ENCODE results near the gene CIZ1. TPM values are rescaled to one million over a fixed set of nuclear protein-coding genes. Genes with fewer than 3 reads are reported as not detected.

The CIZ1 gene
- total and polyA plus RNA-seq, 2 of the 13 experiments (the other 11 are each of a cell fraction or from before 2014, with no cell fraction given): 30.6 to 50.3 TPM

DNA sequence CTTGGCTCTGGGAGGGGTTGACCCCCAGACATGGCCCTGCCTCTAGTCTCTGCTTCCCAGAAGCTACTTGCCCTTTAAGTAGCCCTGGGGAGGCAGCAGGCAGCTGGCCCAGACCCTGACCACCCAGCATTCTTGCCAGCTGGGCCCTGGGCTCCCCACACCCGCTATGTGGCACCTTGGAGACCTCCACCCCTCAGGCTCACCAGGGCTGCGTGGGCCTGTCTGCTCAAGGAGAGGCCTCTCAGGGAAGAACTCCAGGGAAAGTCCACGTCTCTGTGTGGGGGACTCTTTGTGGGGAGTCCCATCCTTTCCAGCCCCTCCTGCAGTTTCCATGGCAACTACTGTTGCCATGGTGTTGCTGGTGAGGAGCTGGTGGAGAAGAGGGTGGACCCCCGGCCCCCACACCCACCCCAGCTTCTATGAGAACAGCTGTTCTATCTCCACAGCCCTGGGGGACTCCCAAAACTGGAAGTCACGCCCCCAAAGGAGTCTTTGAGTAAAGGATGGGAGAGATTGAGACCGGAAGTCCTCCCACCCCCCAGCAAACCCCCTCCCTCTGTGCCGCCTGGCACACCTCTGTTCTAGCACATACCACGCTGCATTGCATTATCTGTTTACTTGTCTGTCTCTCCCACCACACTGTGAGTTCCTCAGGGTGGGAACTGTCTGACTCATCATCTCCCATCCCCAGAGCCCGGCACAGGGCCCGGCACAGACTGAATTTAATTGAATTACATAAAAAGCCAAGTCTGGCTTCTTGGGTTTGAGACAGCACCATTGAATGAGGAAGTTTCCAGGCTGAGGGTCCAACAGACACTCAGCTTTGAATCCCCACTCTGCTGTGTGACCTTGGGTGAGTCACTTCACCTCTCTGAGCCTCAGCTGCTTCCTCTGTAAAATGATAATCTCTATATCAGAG, 24.4 kb upstream of the CIZ1 start:
- H3K36me3 ChIP-seq (replicated peaks in 1 of 2; ENCODE audit: control insufficient read depth in 1 of 2, insufficient read depth in 2 of 2, low read length in 2 of 2): no peaks in the 10 kb centered on the region
- H3K4me1 ChIP-seq (ENCODE audit: insufficient read depth, low read length): peaks cover 55% of the 10 kb centered on the region
- no TSS peak for BruUV-seq (replicated peaks)
- H2AFZ ChIP-seq (ENCODE audit: low read length): no peak overlapping the region
- H3K27ac ChIP-seq (ENCODE audit: extremely low read length, insufficient read depth, low read length): no peak overlapping the region
- ChIA-PET CTCF (ENCODE audit: low intra/inter-chr PET ratio, low total read pairs) (no interaction called here), POLR2A (no interaction called here)
- no peak overlapping the region for H3K4me3 ChIP-seq (replicated peaks in 1 of 3; ENCODE audit: insufficient read depth in 1 of 3, low read depth in 2 of 3, low read length in 3 of 3)
- no peak for FAIRE-seq
- no peaks in the 10 kb centered on the region for H4K20me1 ChIP-seq (ENCODE audit: insufficient read depth, low read length)
- in situ Hi-C loops (cut with HindIII; ENCODE audit: extremely low pct_ligation_motif_present, low pct_unique_long_range_greater_than_20kb): no loop called here
- peak; percentile 36 for DNase-seq (ENCODE audit: low spot score)
- 3% methylated on average over 6 of the region's 10 CpGs for WGBS (ENCODE audit: low lambda C conversion rate)
- no peak overlapping the region; the same call in 1 of the 2 replicates for H3K4me2 ChIP-seq (ENCODE audit: low read depth, low read length)
- no peaks in the 10 kb centered on the region for H3K79me2 ChIP-seq (ENCODE audit: insufficient read depth, low read length)
- TF ChIP-seq ZNF768 (CRISPR knock-in tag; IDR thresholded peaks at IDR 0.05): peak; percentile 89
- TF ChIP-seq ZNF224 (CRISPR knock-in tag; IDR thresholded peaks at IDR 0.05): no peak
- no peak for TF ChIP-seq SRSF4 (IDR thresholded peaks at IDR 0.05; ENCODE audit: low read depth, low read length, poor library complexity, severe bottlenecking)
- peak; percentile 51; the same call in 1 of the 2 replicates for TF ChIP-seq FOSL2 (CRISPR knock-in tag; IDR thresholded peaks at IDR 0.05)
- TF ChIP-seq, protein P1, sequence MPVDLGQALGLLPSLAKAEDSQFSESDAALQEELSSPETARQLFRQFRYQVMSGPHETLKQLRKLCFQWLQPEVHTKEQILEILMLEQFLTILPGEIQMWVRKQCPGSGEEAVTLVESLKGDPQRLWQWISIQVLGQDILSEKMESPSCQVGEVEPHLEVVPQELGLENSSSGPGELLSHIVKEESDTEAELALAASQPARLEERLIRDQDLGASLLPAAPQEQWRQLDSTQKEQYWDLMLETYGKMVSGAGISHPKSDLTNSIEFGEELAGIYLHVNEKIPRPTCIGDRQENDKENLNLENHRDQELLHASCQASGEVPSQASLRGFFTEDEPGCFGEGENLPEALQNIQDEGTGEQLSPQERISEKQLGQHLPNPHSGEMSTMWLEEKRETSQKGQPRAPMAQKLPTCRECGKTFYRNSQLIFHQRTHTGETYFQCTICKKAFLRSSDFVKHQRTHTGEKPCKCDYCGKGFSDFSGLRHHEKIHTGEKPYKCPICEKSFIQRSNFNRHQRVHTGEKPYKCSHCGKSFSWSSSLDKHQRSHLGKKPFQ (CRISPR knock-in tag; IDR thresholded peaks at IDR 0.05; ENCODE audit: insufficient replicate concordance): no peak
- no peak for TF ChIP-seq ZBTB8A (CRISPR knock-in tag; IDR thresholded peaks at IDR 0.05; ENCODE audit: borderline replicate concordance, low read depth)
- TF ChIP-seq GABPA (IDR thresholded peaks at IDR 0.05; ENCODE audit: low read depth, low read length): no peak
- 0 out of 2 replicates have a peak, but pooled peaks have one; percentile 35 for TF ChIP-seq GABPA (CRISPR knock-in tag; IDR thresholded peaks at IDR 0.05; ENCODE audit: low read depth)
- TF ChIP-seq, protein P2, sequence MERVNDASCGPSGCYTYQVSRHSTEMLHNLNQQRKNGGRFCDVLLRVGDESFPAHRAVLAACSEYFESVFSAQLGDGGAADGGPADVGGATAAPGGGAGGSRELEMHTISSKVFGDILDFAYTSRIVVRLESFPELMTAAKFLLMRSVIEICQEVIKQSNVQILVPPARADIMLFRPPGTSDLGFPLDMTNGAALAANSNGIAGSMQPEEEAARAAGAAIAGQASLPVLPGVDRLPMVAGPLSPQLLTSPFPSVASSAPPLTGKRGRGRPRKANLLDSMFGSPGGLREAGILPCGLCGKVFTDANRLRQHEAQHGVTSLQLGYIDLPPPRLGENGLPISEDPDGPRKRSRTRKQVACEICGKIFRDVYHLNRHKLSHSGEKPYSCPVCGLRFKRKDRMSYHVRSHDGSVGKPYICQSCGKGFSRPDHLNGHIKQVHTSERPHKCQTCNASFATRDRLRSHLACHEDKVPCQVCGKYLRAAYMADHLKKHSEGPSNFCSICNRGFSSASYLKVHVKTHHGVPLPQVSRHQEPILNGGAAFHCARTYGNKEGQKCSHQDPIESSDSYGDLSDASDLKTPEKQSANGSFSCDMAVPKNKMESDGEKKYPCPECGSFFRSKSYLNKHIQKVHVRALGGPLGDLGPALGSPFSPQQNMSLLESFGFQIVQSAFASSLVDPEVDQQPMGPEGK (CRISPR knock-in tag; IDR thresholded peaks at IDR 0.05): no peak
- no peak for TF ChIP-seq ZNF709 (CRISPR knock-in tag; IDR thresholded peaks at IDR 0.05)
- TF ChIP-seq ZFP36 (IDR thresholded peaks at IDR 0.05; ENCODE audit: borderline replicate concordance, low read depth, low read length, partially characterized antibody): peak; percentile 19
- no peak for TF ChIP-seq PHF5A (CRISPR knock-in tag; IDR thresholded peaks at IDR 0.05; ENCODE audit: low read depth, unreplicated experiment)
- TF ChIP-seq ZMYM3 (CRISPR knock-in tag; IDR thresholded peaks at IDR 0.05): peak; percentile 49; the same call in 1 of the 2 replicates
- intact Hi-C loops (cut with micrococcal nuclease; ENCODE audit: unreplicated experiment): no loop called here
- H3K9me3 ChIP-seq (ENCODE audit: low read length): no peaks in the 10 kb centered on the region
- H3K9ac ChIP-seq (ENCODE audit: insufficient read depth, low read depth, low read length): no peak overlapping the region
- peaks cover 1 to 4% of the 10 kb centered on the region in 2 experiments; a peak in 2 of 5 replicates for H3K27me3 ChIP-seq (ENCODE audit: control insufficient read depth in 1 of 2, insufficient read depth in 2 of 2, low read length in 2 of 2)
- ATAC-seq: no peak

Data from HepG2 (cell line).